GM10266 (cell line): ENCODE data around the gene GOLGA6L10.
"Not testable (repeated sequence)": the region's sequence is repeated elsewhere in the genome, so short reads cannot be mapped to it uniquely, and the experiment has no call there.

Experiments used
- DNase-seq: peaks from one replicate; pipeline ENCODE4 v3.0.0; 2012; ENCODE audit errors: extremely low spot score
- TF ChIP-seq, protein P1 (sequence below): IDR thresholded peaks from 2 replicates; pipeline ENCODE4 v1.5.1; 2012; ENCODE audit warnings: mild to moderate bottlenecking, low read depth; ENCODE audit not compliant: control insufficient read depth, insufficient read depth; ENCODE audit errors: missing control alignments

GOLGA6L10 gene

DNA sequence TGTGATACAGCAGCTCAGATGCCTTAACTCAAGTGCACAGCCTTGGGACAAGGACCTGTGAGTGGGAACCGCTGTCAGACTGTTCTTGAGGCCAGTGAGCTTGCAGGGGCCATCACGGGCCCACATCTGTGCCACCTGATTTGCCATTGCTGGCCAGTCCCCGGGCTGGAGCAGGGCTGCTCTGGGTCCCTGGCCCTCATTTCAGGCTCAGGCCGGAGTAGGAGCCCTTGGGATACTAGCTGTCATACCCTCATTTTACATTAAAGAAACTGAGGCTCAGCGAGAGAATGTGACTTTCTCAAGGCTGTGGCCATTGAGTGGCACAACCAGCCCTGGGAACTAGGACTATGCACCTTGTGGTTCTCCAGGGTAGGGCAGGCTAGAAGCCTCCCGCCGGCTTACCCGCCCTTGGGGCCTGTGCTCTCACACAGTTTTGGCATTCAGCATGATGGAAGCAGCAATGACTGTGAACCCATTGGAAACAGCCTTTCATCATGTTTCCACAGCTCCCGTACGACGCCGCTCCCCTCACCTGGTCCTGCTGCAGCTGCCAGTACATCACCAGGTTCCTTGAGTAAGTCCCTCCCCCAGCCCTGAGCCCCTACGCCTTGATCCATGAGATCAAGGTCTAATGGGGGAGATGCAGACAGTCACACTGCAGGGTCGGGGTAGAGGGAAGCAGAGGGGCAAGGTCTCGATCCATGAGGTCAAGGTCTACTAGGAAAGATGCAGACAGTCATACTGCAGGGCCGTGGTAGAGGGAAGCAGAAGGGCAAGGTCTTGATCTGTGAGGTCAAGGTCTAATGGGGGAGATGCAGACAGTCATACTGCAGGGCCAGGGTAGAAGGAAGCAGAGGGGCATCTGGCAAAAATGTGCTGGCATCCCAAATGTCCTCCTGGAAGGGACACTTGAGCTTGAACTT, 42.2 kb downstream of the GOLGA6L10 start:
- no peak for DNase-seq

DNA sequence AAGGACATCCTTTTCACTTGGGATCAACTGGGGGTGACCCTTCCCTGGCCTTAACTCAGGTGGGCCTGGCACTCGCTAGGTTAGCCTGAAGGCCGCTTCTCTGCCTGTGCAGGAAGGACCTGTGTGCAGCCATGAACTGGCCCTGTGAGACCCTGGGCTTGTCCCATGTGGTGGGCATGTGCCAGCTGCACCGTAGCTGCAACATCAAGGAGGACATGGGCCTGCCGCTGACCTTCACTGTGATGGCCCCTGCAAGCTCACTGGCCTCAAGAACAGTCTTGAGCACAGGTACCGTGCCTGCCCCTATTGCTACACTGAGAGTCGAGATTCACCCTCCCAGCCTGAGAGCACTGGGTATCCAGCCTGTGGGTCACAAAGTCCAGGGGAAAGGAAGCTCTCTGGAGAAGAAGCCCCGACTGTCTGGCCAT, 43.6 kb downstream of the GOLGA6L10 start:
- no peak for DNase-seq
- TF ChIP-seq, protein P1, sequence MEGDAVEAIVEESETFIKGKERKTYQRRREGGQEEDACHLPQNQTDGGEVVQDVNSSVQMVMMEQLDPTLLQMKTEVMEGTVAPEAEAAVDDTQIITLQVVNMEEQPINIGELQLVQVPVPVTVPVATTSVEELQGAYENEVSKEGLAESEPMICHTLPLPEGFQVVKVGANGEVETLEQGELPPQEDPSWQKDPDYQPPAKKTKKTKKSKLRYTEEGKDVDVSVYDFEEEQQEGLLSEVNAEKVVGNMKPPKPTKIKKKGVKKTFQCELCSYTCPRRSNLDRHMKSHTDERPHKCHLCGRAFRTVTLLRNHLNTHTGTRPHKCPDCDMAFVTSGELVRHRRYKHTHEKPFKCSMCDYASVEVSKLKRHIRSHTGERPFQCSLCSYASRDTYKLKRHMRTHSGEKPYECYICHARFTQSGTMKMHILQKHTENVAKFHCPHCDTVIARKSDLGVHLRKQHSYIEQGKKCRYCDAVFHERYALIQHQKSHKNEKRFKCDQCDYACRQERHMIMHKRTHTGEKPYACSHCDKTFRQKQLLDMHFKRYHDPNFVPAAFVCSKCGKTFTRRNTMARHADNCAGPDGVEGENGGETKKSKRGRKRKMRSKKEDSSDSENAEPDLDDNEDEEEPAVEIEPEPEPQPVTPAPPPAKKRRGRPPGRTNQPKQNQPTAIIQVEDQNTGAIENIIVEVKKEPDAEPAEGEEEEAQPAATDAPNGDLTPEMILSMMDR = no peak

More for the DNA sequence above, 42.2 kb downstream of the GOLGA6L10 start:
- TF ChIP-seq, protein P1 = no peak

DNA sequence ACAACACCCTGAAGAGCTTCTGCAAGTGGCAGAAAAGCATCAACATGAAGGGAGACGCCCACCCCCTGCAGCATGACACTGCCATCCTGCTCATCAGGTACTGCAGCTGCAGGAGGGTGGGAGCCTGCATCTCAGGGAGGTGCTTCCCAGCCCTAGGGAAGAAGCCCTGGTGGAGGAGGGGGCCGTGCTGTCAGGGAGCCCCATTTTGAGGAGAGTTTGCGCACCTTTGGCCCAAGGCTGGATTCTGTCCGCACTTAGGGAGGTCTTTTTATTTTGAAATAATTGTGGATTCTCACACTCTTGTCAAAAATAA, 44.5 kb downstream of the GOLGA6L10 start:
- no peak for DNase-seq
- TF ChIP-seq, protein P1 = no peak

DNA sequence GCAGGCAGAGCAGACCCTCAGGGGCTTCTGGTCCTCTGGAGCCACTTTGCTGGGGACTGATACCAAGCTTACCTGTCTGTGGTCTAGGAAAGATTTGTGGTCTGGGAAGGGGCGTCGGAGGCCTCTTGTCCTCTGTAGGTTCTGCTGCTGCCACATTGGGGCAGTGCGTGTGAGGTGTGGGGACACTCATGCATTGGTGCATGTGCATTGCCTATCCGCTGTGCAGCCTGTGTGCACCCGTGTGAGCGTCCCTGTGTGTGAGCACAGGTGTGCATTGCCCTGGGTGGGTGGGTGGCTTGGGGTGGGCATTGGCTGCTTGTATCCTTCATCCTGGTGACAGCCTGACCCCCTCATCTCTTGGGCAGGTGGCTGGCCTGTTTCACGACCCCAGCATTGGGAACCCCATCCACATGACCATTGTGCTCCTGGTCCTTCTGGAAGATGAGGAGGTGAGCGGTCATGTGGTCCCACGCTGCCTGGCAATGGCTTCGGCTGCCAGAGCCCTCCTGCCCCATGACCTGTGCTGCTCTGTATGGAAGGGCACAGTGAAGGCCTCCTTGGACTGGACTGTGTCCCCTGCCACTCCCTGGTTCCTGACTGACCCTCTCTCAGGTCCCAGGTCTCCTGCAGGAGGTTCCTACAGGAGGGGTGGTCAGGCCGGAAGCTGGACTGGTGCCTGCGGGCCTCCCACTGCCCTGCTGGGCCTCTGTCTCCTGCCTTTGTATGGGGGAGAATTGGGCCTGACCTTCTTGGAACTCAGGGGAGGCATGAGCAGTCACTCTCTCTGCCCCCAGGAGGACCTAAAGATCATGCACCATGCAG, 45.1 kb downstream of the GOLGA6L10 start:
- DNase-seq = no peak
- TF ChIP-seq, protein P1 = no peak

DNA sequence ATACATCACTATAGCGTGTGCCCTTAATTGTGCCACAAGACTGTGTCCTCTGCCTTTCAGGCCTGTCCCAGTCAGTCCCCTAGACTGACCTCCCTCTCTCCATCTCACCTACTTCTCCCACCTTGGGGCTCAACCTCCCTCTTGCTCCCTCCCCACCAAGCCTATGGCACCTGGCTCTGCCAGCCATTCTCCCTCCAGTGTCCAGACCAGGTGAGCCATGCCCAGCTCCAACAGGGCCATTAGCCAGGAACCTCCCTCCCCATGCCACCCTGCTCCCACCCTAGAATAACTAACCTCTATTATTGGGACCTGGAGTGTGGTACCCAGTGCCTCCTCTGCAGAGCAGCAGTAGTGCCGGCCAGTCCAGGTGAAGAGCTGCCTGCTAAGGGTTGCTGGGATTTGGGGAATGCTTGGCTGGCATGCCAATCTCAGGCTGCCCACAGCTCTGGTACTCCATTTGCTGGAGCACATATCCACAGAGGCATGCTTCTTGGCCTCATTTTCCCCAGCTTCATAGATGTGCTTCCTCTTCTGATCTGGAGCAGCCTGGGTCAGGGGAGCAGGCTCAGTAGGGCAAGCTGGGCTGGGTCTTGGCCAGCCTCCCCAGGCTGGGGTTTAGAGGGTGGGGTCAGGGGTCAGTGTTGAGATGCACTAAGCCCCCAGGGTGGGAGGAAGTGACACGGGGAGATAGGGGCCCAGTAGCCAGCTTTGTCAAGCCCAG, 47.8 kb downstream of the GOLGA6L10 start:
- TF ChIP-seq, protein P1 = no peak
- DNase-seq = no peak

DNA sequence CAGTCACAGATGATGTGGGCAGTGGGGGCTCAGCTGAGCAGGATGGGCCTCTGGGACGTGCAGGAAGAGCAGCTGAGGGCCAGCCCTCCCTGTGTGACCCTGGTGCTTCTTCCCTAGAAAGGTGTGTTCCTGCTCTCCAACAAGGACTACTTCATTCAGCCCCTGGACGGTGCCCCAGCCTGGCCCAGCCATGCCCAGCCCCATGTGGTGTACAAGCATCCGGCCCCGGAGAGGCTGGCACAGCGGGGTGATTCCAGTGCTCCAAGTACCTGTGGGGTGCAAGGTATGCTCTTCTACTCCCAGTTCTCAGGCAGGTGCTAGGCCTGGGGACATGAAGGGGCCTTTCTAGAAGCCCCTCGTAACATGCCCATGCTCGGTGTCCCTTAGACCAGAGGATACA, 48.4 kb downstream of the GOLGA6L10 start:
- no peak for DNase-seq
- TF ChIP-seq, protein P1 = no peak

DNA sequence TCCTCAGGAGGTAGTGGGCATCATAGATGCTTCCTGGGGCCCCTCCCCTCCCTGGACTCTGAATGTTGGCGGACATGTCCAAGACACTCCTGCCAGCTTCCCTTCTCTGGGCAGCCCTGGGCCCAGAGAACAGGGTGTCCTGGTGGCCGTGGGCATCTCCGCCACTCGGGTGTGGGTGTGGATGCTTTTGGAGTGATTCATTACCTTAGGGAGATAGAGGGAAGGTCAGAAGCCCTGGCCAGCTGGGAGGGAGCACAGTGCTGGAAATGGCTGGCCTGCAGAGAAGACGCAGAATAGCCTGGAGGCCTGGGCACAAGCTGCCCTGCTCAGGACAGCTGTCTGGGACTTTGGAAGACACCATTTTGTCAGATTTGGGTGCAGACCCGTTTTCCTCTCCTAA, 48.9 kb downstream of the GOLGA6L10 start:
- DNase-seq = not testable (repeated sequence)

DNA sequence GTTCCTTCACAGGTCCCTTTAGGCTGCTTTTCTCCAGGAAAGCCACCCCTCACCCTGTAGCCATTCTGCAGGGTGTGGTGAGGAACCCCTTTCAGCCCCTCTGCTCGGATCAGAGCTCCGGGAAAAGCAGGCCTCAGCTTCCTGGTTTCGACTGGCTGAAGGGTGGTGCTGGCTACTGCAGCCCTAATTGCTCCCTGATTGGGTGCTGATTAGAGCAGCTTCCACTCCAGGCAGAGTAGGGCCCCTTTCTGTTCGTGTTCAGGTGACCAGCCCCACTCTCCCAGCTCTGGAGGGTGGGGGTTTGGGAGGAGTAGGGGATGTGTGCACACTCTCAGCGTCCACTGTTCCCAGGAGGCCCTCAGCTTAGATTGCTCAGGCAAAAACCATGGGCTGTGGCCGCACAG, 49.8 kb downstream of the GOLGA6L10 start:
- DNase-seq = not testable (repeated sequence)
